Sigmoid colon (tissue), 7 donors: ENCODE data around the gene IL19. TPM values are rescaled to one million over a fixed set of nuclear protein-coding genes. Genes with fewer than 3 reads are reported as not detected.

Experiments used
- polyA plus RNA-seq, 3 donors: library from polyadenylated mRNA; stranded (reverse); fragments of 200-250 nt; gene quantifications; one replicate each; pipeline ENCODE4 v1.2.3, GENCODE V29; 2013
- small RNA-seq, 3 donors: library from RNA; depleted of rRNA; stranded (forward); fragments of <200 nt; gene quantifications; one replicate each; pipeline ENCODE3, GENCODE V24; 2016
- total RNA-seq, 4 donors: library from RNA; depleted of rRNA; stranded (reverse); fragments of >200 nt; gene quantifications; one replicate each; pipeline ENCODE4 v1.1.0, GENCODE V29; 2016
- donor health status: healthy with polysubstance abuse.
- donor health status: Bipolar disorder and iron deficiency.
- donor health status: healthy.

The IL19 gene
- total and polyA plus RNA-seq, 7 donors, result 0.10 TPM; not detected in 6

Small RNAs within 50 kb of the gene (small RNA-seq; reads per million reads assigned to genes)
- gene RF00019, result 0 reads per million in 3 donors

Other genes with a start within 250 kb of the IL19 start
- 10 to 100 TPM; 43.3 to 59.6 (median 54.8) TPM for gene EIF2D, start 158.3 kb upstream of the IL19 start, total RNA-seq
- 10 to 100 TPM; 27.0 to 41.7 (median 29.4) TPM for gene EIF2D, start 158.3 kb upstream of the IL19 start, polyA plus RNA-seq
- gene DYRK3, start 135.2 kb upstream of the IL19 start, total RNA-seq, result 1 to 10 TPM; 3.2 to 7.8 (median 6.2) TPM
- 1 to 10 TPM in 1 of 3 donors, under 1 TPM in 2; 0.60 to 1.3 (median 0.92) TPM for gene DYRK3, start 135.2 kb upstream of the IL19 start, polyA plus RNA-seq
- 10 to 100 TPM; 32.1 to 61.4 (median 40.5) TPM for gene MAPKAPK2, start 85.9 kb upstream of the IL19 start, total RNA-seq
- gene MAPKAPK2, start 85.9 kb upstream of the IL19 start, polyA plus RNA-seq, result 10 to 100 TPM; 37.8 to 55.5 (median 39.3) TPM
- 10 to 100 TPM in 2 of 4 donors, 1 to 10 TPM in 2; 1.7 to 11.1 (median 8.2) TPM for gene IL10, start 1.7 kb downstream of the IL19 start, total RNA-seq
- 10 to 100 TPM in 1 of 3 donors, 1 to 10 TPM in 2; 1.6 to 16.8 (median 2.8) TPM for gene IL10, start 1.7 kb downstream of the IL19 start, polyA plus RNA-seq
- not detected for gene IL20, start 94.8 kb downstream of the IL19 start, total RNA-seq
- gene IL20, start 94.8 kb downstream of the IL19 start, polyA plus RNA-seq, result not detected
- gene IL24, start 126.7 kb downstream of the IL19 start, total RNA-seq, result not detected
- under 1 TPM in 2 of 3 donors, not detected in 1; 0.36 to 0.46 TPM for gene IL24, start 126.7 kb downstream of the IL19 start, polyA plus RNA-seq
- gene FCMR, start 151.2 kb downstream of the IL19 start, total RNA-seq, result 1 to 10 TPM in 2 of 4 donors, under 1 TPM in 1, not detected in 1; 0.49 to 1.5 (median 1.1) TPM
- 100 to 1,000 TPM in 1 of 3 donors, 1 to 10 TPM in 2; 1.8 to 111 (median 3.5) TPM for gene FCMR, start 151.2 kb downstream of the IL19 start, polyA plus RNA-seq
- 1 to 10 TPM in 2 of 4 donors, under 1 TPM in 1, not detected in 1; 0.16 to 9.3 (median 8.6) TPM for gene PIGR, start 175.7 kb downstream of the IL19 start, total RNA-seq
- 1,000 to 10,000 TPM in 1 of 3 donors, 100 to 1,000 TPM in 2; 163 to 3,648 (median 569) TPM for gene PIGR, start 175.7 kb downstream of the IL19 start, polyA plus RNA-seq
- gene FCAMR, start 199.7 kb downstream of the IL19 start, total RNA-seq, result not detected
- 1 to 10 TPM in 1 of 3 donors, not detected in 2; 1.5 TPM for gene FCAMR, start 199.7 kb downstream of the IL19 start, polyA plus RNA-seq